Thyroid gland (tissue), 4 donors: ENCODE results near the gene DNAH17. TPM values are rescaled to one million over a fixed set of nuclear protein-coding genes. Genes with fewer than 3 reads are reported as not detected.

Experiments
- DNase-seq, 2 donors: peaks; one replicate each; pipeline ENCODE4 v3.0.0-alpha.2; 2019
- H3K27ac ChIP-seq, 3 donors: fragments of 200-600 bp; sonication (generic); 1 replicate in 2 of 3; 2 replicates in 1 of 3; pipeline ENCODE4 v1.5.1; 2016 to 2019; ENCODE audit warnings: mild to moderate bottlenecking in 1 of 3, moderate library complexity in 1 of 3
- H3K27me3 ChIP-seq: fragments of 200-600 bp; sonication (generic); one replicate; pipeline ENCODE4 v1.5.1; 2019
- H3K36me3 ChIP-seq, 2 donors: fragments of 200-600 bp; sonication (generic); one replicate each; pipeline ENCODE4 v1.5.1; 2016 to 2019
- H3K4me1 ChIP-seq, 2 donors: fragments of 200-600 bp; sonication (generic); one replicate each; pipeline ENCODE4 v1.5.1; 2017 to 2019
- H3K4me3 ChIP-seq, 3 donors: fragments of 200-600 bp; sonication (generic); replicated peaks in 1 of 3; 1 replicate in 2 of 3; 2 replicates in 1 of 3; pipeline ENCODE4 v1.5.1; 2016; ENCODE audit warnings: mild to moderate bottlenecking in 1 of 3
- H3K9me3 ChIP-seq: fragments of 200-600 bp; sonication (generic); one replicate; pipeline ENCODE4 v1.5.1; 2017
- POLR2A ChIP-seq, 2 donors: fragments of 450-650 bp; IDR thresholded peaks; one replicate each; pipeline ENCODE4 v1.6.1; 2017; ENCODE audit warnings: antibody characterized with exemption in 2 of 2, mild to moderate bottlenecking in 2 of 2, moderate library complexity in 1 of 2
- WGBS, 2 donors: methylation state at CpG; one replicate each; pipeline ENCODE4 v1.1.5; 2017; 5-methylcytosine and 5-hydroxymethylcytosine counted together
- intact Hi-C: fragments of 100-400 bp; cut with DNase I; formaldehyde crosslinking; loops from one replicate; pipeline ENCODE4 v1.15.1; 2023
- total RNA-seq, 4 donors: library from RNA; depleted of rRNA; stranded (reverse); fragments of >200 nt; gene quantifications; one replicate each; pipeline ENCODE4 v1.2.3, GENCODE V29; 2016
- TF ChIP-seq, protein P1 (sequence below), 6 experiments: fragments of 200-600 bp in 3 of 6; fragments of 450-650 bp in 3 of 6; sonication (generic) in 3 of 6; IDR thresholded peaks; one replicate each; pipeline ENCODE4 v1.5.1; 2016 to 2019; ENCODE audit warnings: antibody characterized with exemption in 6 of 6, mild to moderate bottlenecking in 2 of 6, inconsistent platforms in 1 of 6, moderate library complexity in 1 of 6

Gene DNAH17
- total RNA-seq, 4 donors from 2014 or later, result 0.21 to 0.67 (median 0.32) TPM

GRCh38 chr17:78475211-78475610, 102.0 kb downstream of the DNAH17 start:
- no peaks in the 10 kb centered on the region for H3K27me3 ChIP-seq
- H3K36me3 ChIP-seq, result no peaks in the 10 kb centered on the region

DNA sequence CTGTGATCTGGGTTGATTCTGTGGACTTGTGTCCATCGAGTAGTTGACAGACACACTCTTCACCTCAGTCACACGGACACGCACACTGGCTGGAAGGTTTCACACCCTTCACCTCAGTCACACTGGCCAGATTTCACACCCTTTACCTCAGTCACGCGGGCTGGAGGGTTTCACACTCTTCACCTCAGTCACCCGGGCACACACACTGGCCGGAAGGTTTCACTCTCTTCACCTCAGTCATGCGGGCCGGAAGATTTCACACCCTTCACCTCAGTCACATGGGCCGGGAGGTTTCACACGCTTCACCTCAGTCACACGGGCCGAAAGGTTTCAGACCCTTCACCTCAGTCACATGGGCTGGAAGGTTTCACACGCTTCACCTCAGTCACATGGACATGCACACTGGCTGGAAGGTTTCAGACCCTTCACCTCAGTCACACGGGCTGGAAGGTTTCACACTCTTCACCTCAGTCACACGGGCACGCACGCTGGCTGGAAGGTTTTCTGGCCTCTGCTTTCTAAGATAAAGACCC, 102.5 kb downstream of the DNAH17 start:
- peak; percentile 82 to 83 for DNase-seq
- Histone ChIP-seq H3K4me1 (peaks cover 5 to 7% of the 10 kb centered on the region in 2 donors), H3K27me3 (no peaks in the 10 kb centered on the region), H3K36me3 (no peaks in the 10 kb centered on the region), H3K9me3 (no peaks in the 10 kb centered on the region), H3K27ac (peak overlapping the region in 2 of 3 donors; percentile 7 to 35), H3K4me3 (no peak overlapping the region)
- TF ChIP-seq, protein P1, sequence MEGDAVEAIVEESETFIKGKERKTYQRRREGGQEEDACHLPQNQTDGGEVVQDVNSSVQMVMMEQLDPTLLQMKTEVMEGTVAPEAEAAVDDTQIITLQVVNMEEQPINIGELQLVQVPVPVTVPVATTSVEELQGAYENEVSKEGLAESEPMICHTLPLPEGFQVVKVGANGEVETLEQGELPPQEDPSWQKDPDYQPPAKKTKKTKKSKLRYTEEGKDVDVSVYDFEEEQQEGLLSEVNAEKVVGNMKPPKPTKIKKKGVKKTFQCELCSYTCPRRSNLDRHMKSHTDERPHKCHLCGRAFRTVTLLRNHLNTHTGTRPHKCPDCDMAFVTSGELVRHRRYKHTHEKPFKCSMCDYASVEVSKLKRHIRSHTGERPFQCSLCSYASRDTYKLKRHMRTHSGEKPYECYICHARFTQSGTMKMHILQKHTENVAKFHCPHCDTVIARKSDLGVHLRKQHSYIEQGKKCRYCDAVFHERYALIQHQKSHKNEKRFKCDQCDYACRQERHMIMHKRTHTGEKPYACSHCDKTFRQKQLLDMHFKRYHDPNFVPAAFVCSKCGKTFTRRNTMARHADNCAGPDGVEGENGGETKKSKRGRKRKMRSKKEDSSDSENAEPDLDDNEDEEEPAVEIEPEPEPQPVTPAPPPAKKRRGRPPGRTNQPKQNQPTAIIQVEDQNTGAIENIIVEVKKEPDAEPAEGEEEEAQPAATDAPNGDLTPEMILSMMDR (IDR thresholded peaks at IDR 0.05), result no peak
- TF ChIP-seq POLR2A (IDR thresholded peaks at IDR 0.05), result no peak
- intact Hi-C loops, result no loop called here
- 42 to 61% methylated on average over 18 of the region's 18 CpGs for WGBS, 2 donors

More at GRCh38 chr17:78475211-78475610, 102.0 kb downstream of the DNAH17 start:
- no peak for DNase-seq
- peaks cover 5 to 7% of the 10 kb centered on the region in 2 donors for H3K4me1 ChIP-seq
- WGBS, 2 donors, result 82 to 88% methylated on average over 14 to 16 of the region's 16 CpGs
- no peak overlapping the region for H3K4me3 ChIP-seq
- no peaks in the 10 kb centered on the region for H3K9me3 ChIP-seq
- no peak for TF ChIP-seq POLR2A (IDR thresholded peaks at IDR 0.05)
- intact Hi-C loops, result no loop called here
- peak overlapping the region in 2 of 3 donors; percentile 7 to 35 for H3K27ac ChIP-seq

DNA sequence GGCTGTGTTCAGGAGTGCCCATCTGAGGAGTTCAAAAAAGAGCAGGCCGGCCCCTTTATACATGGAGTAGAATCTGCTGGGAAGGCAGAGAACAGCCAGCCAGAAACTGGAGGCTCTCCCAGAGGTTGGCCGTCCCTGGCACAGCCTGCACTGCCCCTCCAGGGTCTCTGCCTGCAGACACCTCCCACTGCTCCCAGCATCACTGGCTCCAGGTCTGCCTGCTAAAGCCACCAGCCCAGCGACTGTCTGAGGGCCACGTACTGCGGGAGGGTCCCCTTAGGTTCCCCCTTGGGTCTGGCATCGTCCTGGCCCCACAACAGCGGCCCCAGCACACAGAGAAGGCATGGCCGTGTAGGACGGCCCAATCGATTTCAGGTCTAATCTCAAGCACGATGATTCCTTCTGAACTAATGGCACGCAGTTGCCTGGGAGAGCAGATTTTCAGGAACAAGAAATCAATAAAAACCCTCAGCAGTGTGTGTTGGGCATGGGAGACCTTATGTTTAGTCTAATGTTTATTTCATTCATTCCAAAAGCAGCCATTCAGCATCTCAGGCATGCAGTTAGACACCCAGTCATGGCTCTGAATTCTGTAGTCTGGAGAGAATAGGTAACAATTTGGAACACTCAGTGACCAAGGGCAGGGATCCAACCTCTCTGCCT, 103.1 kb downstream of the DNAH17 start:
- Histone ChIP-seq H3K4me1 (peaks cover 5 to 7% of the 10 kb centered on the region in 2 donors), H3K27ac (peak overlapping the region in 2 of 3 donors; percentile 7 to 35), H3K9me3 (no peaks in the 10 kb centered on the region), H3K36me3 (no peaks in the 10 kb centered on the region), H3K27me3 (no peaks in the 10 kb centered on the region), H3K4me3 (no peak overlapping the region)
- WGBS, 2 donors, result 91 to 95% methylated on average over 8 to 12 of the region's 12 CpGs
- no peak for TF ChIP-seq POLR2A (IDR thresholded peaks at IDR 0.05)
- TF ChIP-seq, protein P1 (IDR thresholded peaks at IDR 0.05), result no peak
- intact Hi-C loops, result no loop called here
- no peak for DNase-seq

DNA sequence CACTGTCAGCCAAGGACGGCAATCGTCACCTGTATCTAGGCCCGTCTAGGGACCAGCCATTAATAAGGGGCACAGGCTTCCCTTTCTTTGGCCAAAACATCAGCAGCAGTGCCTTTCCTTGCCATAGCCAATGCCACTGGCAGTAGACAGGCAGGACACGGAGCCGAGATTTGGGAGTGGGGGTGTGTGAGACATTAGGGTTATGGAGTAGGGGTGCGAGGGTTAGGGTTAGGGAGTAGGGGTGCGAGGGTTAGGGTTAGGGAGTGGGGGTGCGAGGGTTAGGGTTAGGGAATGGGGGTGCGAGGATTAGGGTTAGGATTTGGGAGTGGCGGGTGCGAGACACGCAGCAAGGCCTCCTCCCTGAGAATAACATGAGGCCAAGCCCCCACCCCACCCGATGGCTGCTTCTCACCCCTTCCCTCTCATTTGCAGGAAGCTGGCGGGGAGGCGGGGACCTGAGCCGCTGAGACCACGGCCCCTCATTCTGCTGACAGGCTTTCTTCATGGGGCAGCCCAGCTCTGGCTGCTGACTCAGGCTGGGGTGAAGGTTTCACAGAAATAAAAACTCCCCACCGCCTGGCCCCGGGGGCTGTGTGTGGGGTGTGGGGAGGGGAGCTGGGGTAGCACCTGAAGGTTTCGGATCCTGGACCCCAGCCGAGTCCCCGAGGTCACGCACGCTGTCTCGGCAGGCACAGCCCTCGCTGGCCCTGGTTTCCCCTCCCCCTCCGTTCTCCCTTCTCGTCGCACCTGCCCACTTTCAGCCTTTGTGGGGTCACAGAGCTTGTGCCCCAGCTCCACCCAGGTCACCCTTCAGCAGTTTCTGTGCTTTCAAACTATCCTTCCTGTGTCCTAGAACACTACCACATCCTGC, 104.9 kb downstream of the DNAH17 start:
- 76% methylated on average over 28 to 29 of the region's 29 CpGs for WGBS, 2 donors
- intact Hi-C loops, result no loop called here
- H3K27me3 ChIP-seq, result no peaks in the 10 kb centered on the region
- no peaks in the 10 kb centered on the region for H3K36me3 ChIP-seq
- no peak overlapping the region for H3K27ac ChIP-seq
- DNase-seq, result no peak
- H3K4me1 ChIP-seq, result peaks cover 5 to 7% of the 10 kb centered on the region in 2 donors
- H3K4me3 ChIP-seq, result no peak overlapping the region
- TF ChIP-seq, protein P1 (IDR thresholded peaks at IDR 0.05), result no peak
- TF ChIP-seq POLR2A (IDR thresholded peaks at IDR 0.05), result no peak
- no peaks in the 10 kb centered on the region for H3K9me3 ChIP-seq

DNA sequence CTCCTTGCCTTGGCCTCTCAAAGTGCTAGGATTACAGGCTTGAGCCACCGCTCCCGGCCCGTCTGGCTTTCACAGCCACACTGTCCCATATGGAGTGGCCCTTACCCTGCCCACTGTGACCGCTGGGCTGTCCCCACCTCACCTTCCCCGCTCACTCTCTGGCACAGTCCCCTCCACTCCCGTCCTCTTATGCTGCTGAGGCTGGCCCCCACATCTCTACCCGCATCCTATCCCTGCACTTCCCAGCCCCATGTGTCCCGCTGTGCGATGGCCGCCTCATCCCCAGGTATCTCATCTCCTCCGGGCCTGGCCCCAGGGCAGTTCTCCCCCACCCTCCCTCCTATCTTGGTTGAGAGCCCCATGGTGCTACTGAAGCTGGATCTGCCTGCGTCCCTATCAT, 105.6 kb downstream of the DNAH17 start:
- H3K4me1 ChIP-seq, result peaks cover 7 to 8% of the 10 kb centered on the region in 2 donors
- no peak overlapping the region for H3K27ac ChIP-seq
- intact Hi-C loops, result no loop called here
- no peaks in the 10 kb centered on the region for H3K9me3 ChIP-seq
- no peak for TF ChIP-seq POLR2A (IDR thresholded peaks at IDR 0.05)
- TF ChIP-seq, protein P1 (IDR thresholded peaks at IDR 0.05), result no peak
- no peaks in the 10 kb centered on the region for H3K27me3 ChIP-seq
- no peak for DNase-seq
- H3K36me3 ChIP-seq, result no peaks in the 10 kb centered on the region
- WGBS, 2 donors, result 95 to 97% methylated on average over 12 of the region's 12 CpGs
- no peak overlapping the region for H3K4me3 ChIP-seq
